ENCODE data around the gene SEPTIN8.

Gene SEPTIN8

GRCh38 chr5:132779961-132780360 is 2.9 kb upstream of the SEPTIN8 start:
- DNase-seq: no peak

GRCh38 chr5:132778856-132779255 is 1.8 kb upstream of the SEPTIN8 start:
- DNase-seq: no peak

- DNase-seq: no peak
These were observed 1.1 kb upstream of the SEPTIN8 start for GRCh38 chr5:132778129-132778528.

GRCh38 chr5:132776938-132777208 is 166 bp downstream of the SEPTIN8 start:
- no peak for DNase-seq

GRCh38 chr5:132776131-132776937 is 705 bp downstream of the SEPTIN8 start:
- DNase-seq: no peak

- DNase-seq: no peak
These were observed 1.5 kb downstream of the SEPTIN8 start for GRCh38 chr5:132775476-132775961.

- DNase-seq: no peak
These were observed 2.1 kb downstream of the SEPTIN8 start for GRCh38 chr5:132774896-132775295.

GRCh38 chr5:132774406-132774805 is 2.6 kb downstream of the SEPTIN8 start:
- DNase-seq: no peak

GRCh38 chr5:132773601-132774355 is 3.3 kb downstream of the SEPTIN8 start:
- DNase-seq: no peak

GRCh38 chr5:132773114-132773513 is 3.9 kb downstream of the SEPTIN8 start:
- no peak for DNase-seq

GRCh38 chr5:132772291-132773070 is 4.6 kb downstream of the SEPTIN8 start:
- DNase-seq: no peak

GRCh38 chr5:132771503-132771998 is 5.5 kb downstream of the SEPTIN8 start:
- no peak for DNase-seq

- no peak for DNase-seq
These were observed 6.4 kb downstream of the SEPTIN8 start for GRCh38 chr5:132770476-132771159.

- no peak for DNase-seq
These were observed 8.6 kb downstream of the SEPTIN8 start for GRCh38 chr5:132768485-132768868.

GRCh38 chr5:132767150-132767549 is 9.9 kb downstream of the SEPTIN8 start:
- DNase-seq: no peak

GRCh38 chr5:132766806-132767055 is 10.3 kb downstream of the SEPTIN8 start:
- DNase-seq: no peak

GRCh38 chr5:132766020-132766805 is 10.8 kb downstream of the SEPTIN8 start:
- no peak for DNase-seq

- no peak for DNase-seq
These were observed 11.6 kb downstream of the SEPTIN8 start for GRCh38 chr5:132765311-132766019.

- no peak for DNase-seq
These were observed 12.3 kb downstream of the SEPTIN8 start for GRCh38 chr5:132764671-132765238.

- no peak for DNase-seq
These were observed 13.0 kb downstream of the SEPTIN8 start for GRCh38 chr5:132764051-132764450.

Data from NCI-H1436 (cell line).